CD8-positive, alpha-beta memory T cell (primary cell): ENCODE results near the gene KCMF1. TPM values are rescaled to one million over a fixed set of nuclear protein-coding genes. Genes with fewer than 3 reads are reported as not detected.

Experiments used
- CTCF ChIA-PET: fragments of 350-600 bp; sonication (Branson Sonifier 250); formaldehyde crosslinking; loops from one replicate; lab custom pipeline; 2021; ENCODE audit warnings: antibody characterized with exemption; lab: Charles Lee
- POLR2A ChIA-PET: fragments of 350-600 bp; sonication (Branson Sonifier 250); formaldehyde crosslinking; loops from one replicate; lab custom pipeline; 2021; ENCODE audit warnings: antibody characterized with exemption; lab: Charles Lee
- DNase-seq, 5 donors: peaks; one replicate each; pipeline versions ENCODE4 v3.0.0 to v3.0.0-alpha.2; 2020 to 2022; ENCODE audit warnings: mixed read lengths in 1 of 5
- H3K27ac ChIP-seq: one replicate; pipeline ENCODE4 v1.7.0; 2013; ENCODE audit warnings: low read depth, mild to moderate bottlenecking, low read length, moderate library complexity
- H3K27me3 ChIP-seq: 2 replicates; pipeline ENCODE4 v1.7.0; 2013; ENCODE audit warnings: low read length, mild to moderate bottlenecking; ENCODE audit not compliant: insufficient read depth, poor library complexity, severe bottlenecking
- H3K36me3 ChIP-seq: 2 replicates; pipeline ENCODE4 v1.7.0; 2013; ENCODE audit warnings: mild to moderate bottlenecking, low read length, moderate library complexity; ENCODE audit not compliant: insufficient read depth
- H3K4me1 ChIP-seq: 2 replicates; pipeline ENCODE4 v1.7.0; 2013; ENCODE audit warnings: mild to moderate bottlenecking, low read length, moderate library complexity; ENCODE audit not compliant: insufficient read depth
- H3K4me3 ChIP-seq: 2 replicates; pipeline ENCODE4 v1.7.0; 2013; ENCODE audit warnings: mild to moderate bottlenecking, low read length
- H3K9me3 ChIP-seq: 2 replicates; pipeline ENCODE4 v1.7.0; 2013; ENCODE audit warnings: mild to moderate bottlenecking, low read length
- H3K27ac Mint-ChIP-seq, 8 donors: one replicate each; pipeline ENCODE4 v1.8.0; 2020 to 2021; ENCODE audit warnings: mixed read lengths in 8 of 8, mild to moderate bottlenecking in 6 of 8, inconsistent platforms in 3 of 8, moderate library complexity in 3 of 8
- H3K27me3 Mint-ChIP-seq, 2 donors: one replicate each; pipeline ENCODE4 v1.8.0; 2020 to 2021; ENCODE audit warnings: mixed read lengths in 2 of 2, mild to moderate bottlenecking in 1 of 2, moderate library complexity in 1 of 2
- H3K36me3 Mint-ChIP-seq, 3 donors: one replicate each; pipeline ENCODE4 v1.8.0; 2020 to 2021; ENCODE audit warnings: mixed read lengths in 3 of 3, inconsistent platforms in 1 of 3, mild to moderate bottlenecking in 1 of 3
- H3K4me1 Mint-ChIP-seq, 3 donors: one replicate each; pipeline ENCODE4 v1.8.0; 2020 to 2021; ENCODE audit warnings: mixed read lengths in 3 of 3, inconsistent platforms in 1 of 3, mild to moderate bottlenecking in 1 of 3
- H3K4me3 Mint-ChIP-seq, 7 donors: one replicate each; pipeline ENCODE4 v1.8.0; 2020 to 2021; ENCODE audit warnings: mixed read lengths in 7 of 7, mild to moderate bottlenecking in 6 of 7, moderate library complexity in 4 of 7, inconsistent platforms in 2 of 7
- H3K9me3 Mint-ChIP-seq, 5 donors: one replicate each; pipeline ENCODE4 v1.8.0; 2020 to 2022; ENCODE audit warnings: mixed read lengths in 5 of 5, mild to moderate bottlenecking in 3 of 5, moderate library complexity in 2 of 5, inconsistent platforms in 1 of 5
- polyA plus RNA-seq: library from polyadenylated mRNA; unstranded; fragments of 300-500 nt; fragmentation: Illumina TruSeq; gene quantifications from one replicate; pipeline ENCODE4 v1.2.3, GENCODE V29; 2021
- total RNA-seq, 2 experiments: library from RNA; stranded (reverse); gene quantifications; one replicate each; pipeline ENCODE4 v1.2.3, GENCODE V29; 2021

Gene KCMF1
- total and polyA plus RNA-seq, 3 experiments from 2014 or later: 30.7 to 105 (median 98.1) TPM

DNA sequence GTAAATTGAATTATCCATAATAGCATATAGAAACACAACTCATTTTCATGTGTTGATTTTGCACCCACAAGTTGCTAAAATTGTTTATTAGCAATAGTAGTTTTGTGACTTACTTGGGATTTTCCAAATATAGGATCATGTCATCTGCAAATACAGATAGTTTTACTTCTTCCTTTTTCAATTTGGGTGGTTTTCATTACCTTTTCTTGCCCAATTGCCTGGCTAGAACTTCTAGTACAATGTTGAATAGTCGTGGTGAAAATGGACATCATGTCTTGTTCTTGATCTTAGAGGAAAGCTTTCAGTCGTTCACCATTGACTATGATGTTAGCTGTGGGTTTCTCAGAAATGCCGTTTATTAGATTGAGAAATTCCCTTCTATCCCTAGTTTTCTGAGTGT lies 102.1 kb downstream of the KCMF1 start:
- Histone ChIP-seq H3K27me3 (peaks cover 11% of the 10 kb centered on the region), H3K36me3 (no peaks in the 10 kb centered on the region), H3K27ac (no peak overlapping the region), H3K4me1 (no peaks in the 10 kb centered on the region), H3K9me3 (no peaks in the 10 kb centered on the region), H3K4me3 (no peak overlapping the region)
- no peak for DNase-seq
- Mint-ChIP-seq H3K27me3 (peaks cover 11 to 45% of the 10 kb centered on the region in 2 donors), H3K4me3 (no peak overlapping the region), H3K9me3 (no peaks in the 10 kb centered on the region), H3K4me1 (no peaks in the 10 kb centered on the region), H3K27ac (no peak overlapping the region), H3K36me3 (no peaks in the 10 kb centered on the region)
- ChIA-PET CTCF (no interaction called here), POLR2A (no interaction called here)

GRCh38 chr2:85076618-85077274 lies 105.8 kb downstream of the KCMF1 start:
- POLR2A ChIA-PET: no interaction called here

DNA sequence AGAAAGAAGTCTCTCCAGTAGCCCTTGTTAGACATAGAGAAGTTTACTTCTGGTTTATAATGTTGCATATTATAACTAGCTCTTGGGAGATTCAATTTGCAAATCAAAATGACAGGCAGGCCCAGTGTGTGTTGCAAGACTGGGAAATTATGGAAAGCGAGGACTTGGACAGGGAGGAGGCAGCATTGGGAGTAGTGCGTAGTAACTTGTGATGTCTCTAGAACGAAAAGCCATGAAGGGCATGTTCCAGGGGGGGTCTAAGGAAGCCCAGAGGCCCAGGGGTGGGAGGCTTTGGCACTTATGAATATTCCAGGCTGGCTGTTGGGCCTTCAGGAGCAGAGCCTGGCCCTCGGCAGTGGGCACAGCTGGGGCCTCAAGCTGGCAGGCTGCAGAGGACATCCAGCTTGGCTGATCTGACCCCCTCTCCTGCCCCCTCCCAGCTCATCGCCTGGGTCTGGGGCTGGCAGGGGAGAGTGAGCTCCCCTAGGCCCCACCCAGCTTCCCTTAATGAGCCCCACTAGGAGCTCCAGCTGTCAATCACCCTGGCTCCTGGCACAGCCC lies 107.0 kb downstream of the KCMF1 start:
- ChIA-PET POLR2A (no interaction called here), CTCF (no interaction called here)
- H3K4me1 Mint-ChIP-seq: no peaks in the 10 kb centered on the region
- Histone ChIP-seq H3K4me1 (no peaks in the 10 kb centered on the region), H3K9me3 (no peaks in the 10 kb centered on the region), H3K27me3 (peaks cover 11% of the 10 kb centered on the region), H3K4me3 (no peak overlapping the region), H3K27ac (no peak overlapping the region), H3K36me3 (no peaks in the 10 kb centered on the region)
- H3K36me3 Mint-ChIP-seq: peaks cover 0 to 6% (median 0%) of the 10 kb centered on the region in 3 donors
- H3K27ac Mint-ChIP-seq: no peak overlapping the region
- H3K4me3 Mint-ChIP-seq: no peak overlapping the region
- H3K9me3 Mint-ChIP-seq: peaks cover 7 to 16% (median 12%) of the 10 kb centered on the region in 5 donors
- DNase-seq: no peak
- peaks cover 22 to 52% of the 10 kb centered on the region in 2 donors for H3K27me3 Mint-ChIP-seq

More at GRCh38 chr2:85076618-85077274, 105.8 kb downstream of the KCMF1 start:
- H3K27me3 Mint-ChIP-seq: peaks cover 16 to 47% of the 10 kb centered on the region in 2 donors
- peaks cover 0 to 7% (median 4%) of the 10 kb centered on the region in 5 donors for H3K9me3 Mint-ChIP-seq
- Histone ChIP-seq H3K27me3 (peaks cover 11% of the 10 kb centered on the region), H3K4me1 (no peaks in the 10 kb centered on the region), H3K4me3 (no peak overlapping the region), H3K36me3 (no peaks in the 10 kb centered on the region), H3K9me3 (no peaks in the 10 kb centered on the region), H3K27ac (no peak overlapping the region)
- H3K4me1 Mint-ChIP-seq: no peaks in the 10 kb centered on the region
- H3K36me3 Mint-ChIP-seq: peaks cover 0 to 6% (median 0%) of the 10 kb centered on the region in 3 donors
- no peak overlapping the region for H3K27ac Mint-ChIP-seq
- CTCF ChIA-PET: interaction anchor here (0.8 kb wide), 1 partner anchor 10 kb away, joined by 3 read pairs; no protein-coding TSS in a partner anchor
- H3K4me3 Mint-ChIP-seq: no peak overlapping the region
- no peak for DNase-seq

- no peak overlapping the region for H3K4me3 ChIP-seq
- peaks cover 0 to 6% (median 0%) of the 10 kb centered on the region in 3 donors for H3K36me3 Mint-ChIP-seq
- H3K27me3 ChIP-seq: peaks cover 9% of the 10 kb centered on the region
- CTCF ChIA-PET: no interaction called here
- H3K4me3 Mint-ChIP-seq: no peak overlapping the region
- no peaks in the 10 kb centered on the region for H3K9me3 ChIP-seq
- H3K27me3 Mint-ChIP-seq: peaks cover 20 to 53% of the 10 kb centered on the region in 2 donors
- POLR2A ChIA-PET: no interaction called here
- no peak for DNase-seq
- no peaks in the 10 kb centered on the region for H3K4me1 ChIP-seq
- H3K36me3 ChIP-seq: no peaks in the 10 kb centered on the region
- H3K27ac Mint-ChIP-seq: no peak overlapping the region
- H3K9me3 Mint-ChIP-seq: peaks cover 7 to 18% (median 13%) of the 10 kb centered on the region in 5 donors
- H3K4me1 Mint-ChIP-seq: no peaks in the 10 kb centered on the region
- H3K27ac ChIP-seq: no peak overlapping the region
Observed at GRCh38 chr2:85078536-85078935, 107.6 kb downstream of the KCMF1 start.

- H3K4me3 ChIP-seq: no peak overlapping the region
- no peaks in the 10 kb centered on the region for H3K4me1 Mint-ChIP-seq
- no peaks in the 10 kb centered on the region for H3K9me3 ChIP-seq
- ChIA-PET POLR2A (no interaction called here), CTCF (no interaction called here)
- peaks cover 0 to 6% (median 0%) of the 10 kb centered on the region in 3 donors for H3K36me3 Mint-ChIP-seq
- H3K27me3 Mint-ChIP-seq: peaks cover 14 to 34% of the 10 kb centered on the region in 2 donors
- H3K9me3 Mint-ChIP-seq: peaks cover 7 to 18% (median 13%) of the 10 kb centered on the region in 5 donors
- H3K27me3 ChIP-seq: no peaks in the 10 kb centered on the region
- no peak for DNase-seq
- no peak overlapping the region for H3K27ac ChIP-seq
- H3K36me3 ChIP-seq: no peaks in the 10 kb centered on the region
- H3K4me3 Mint-ChIP-seq: no peak overlapping the region
- H3K27ac Mint-ChIP-seq: no peak overlapping the region
- H3K4me1 ChIP-seq: no peaks in the 10 kb centered on the region
Observed at GRCh38 chr2:85083092-85083491, 112.1 kb downstream of the KCMF1 start.

- Mint-ChIP-seq H3K36me3 (peaks cover 0 to 6% (median 0%) of the 10 kb centered on the region in 3 donors), H3K27me3 (peaks cover 18 to 45% of the 10 kb centered on the region in 2 donors), H3K9me3 (peaks cover 7 to 18% (median 13%) of the 10 kb centered on the region in 5 donors), H3K4me1 (no peaks in the 10 kb centered on the region), H3K27ac (no peak overlapping the region), H3K4me3 (no peak overlapping the region)
- DNase-seq: no peak
- H3K27ac ChIP-seq: no peak overlapping the region
- ChIA-PET CTCF (interaction anchor here (1.0 kb wide), 1 partner anchor 30 kb away, joined by 4 read pairs; no protein-coding TSS in a partner anchor), POLR2A (no interaction called here)
- H3K36me3 ChIP-seq: no peaks in the 10 kb centered on the region
- no peak overlapping the region for H3K4me3 ChIP-seq
- no peaks in the 10 kb centered on the region for H3K4me1 ChIP-seq
- no peaks in the 10 kb centered on the region for H3K27me3 ChIP-seq
- H3K9me3 ChIP-seq: no peaks in the 10 kb centered on the region
Observed at GRCh38 chr2:85085563-85085962, 114.6 kb downstream of the KCMF1 start.

- Histone ChIP-seq H3K4me3 (no peak overlapping the region), H3K9me3 (no peaks in the 10 kb centered on the region), H3K27me3 (no peaks in the 10 kb centered on the region), H3K36me3 (no peaks in the 10 kb centered on the region), H3K27ac (no peak overlapping the region), H3K4me1 (no peaks in the 10 kb centered on the region)
- POLR2A ChIA-PET: no interaction called here
- peaks cover 8 to 44% of the 10 kb centered on the region in 2 donors for H3K27me3 Mint-ChIP-seq
- H3K4me1 Mint-ChIP-seq: no peaks in the 10 kb centered on the region
- no peak overlapping the region for H3K4me3 Mint-ChIP-seq
- H3K27ac Mint-ChIP-seq: no peak overlapping the region
- CTCF ChIA-PET: no interaction called here
- DNase-seq: no peak
- no peaks in the 10 kb centered on the region for H3K36me3 Mint-ChIP-seq
- H3K9me3 Mint-ChIP-seq: peaks cover 2 to 6% (median 4%) of the 10 kb centered on the region in 5 donors
Observed at GRCh38 chr2:85087541-85087940, 116.6 kb downstream of the KCMF1 start.

DNA sequence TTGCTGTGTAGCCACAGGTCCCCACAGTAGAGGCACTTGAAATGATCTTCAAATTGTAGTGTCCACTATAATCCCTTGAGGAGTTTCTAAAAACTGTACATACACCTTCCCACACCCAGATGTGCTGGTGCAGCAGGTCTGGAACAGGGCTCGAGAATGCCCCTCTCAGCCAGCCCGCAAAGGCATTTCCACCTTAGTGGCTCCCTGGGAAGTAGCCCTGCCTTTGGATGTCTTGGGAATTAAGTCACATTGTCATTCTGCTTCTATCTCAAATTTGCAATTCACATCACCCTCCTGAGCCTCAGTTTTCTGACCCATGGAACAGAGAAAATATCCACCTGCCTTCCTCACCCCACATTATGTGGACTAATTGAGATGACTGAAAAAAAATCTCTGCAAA lies 118.0 kb downstream of the KCMF1 start:
- no peak overlapping the region for H3K27ac ChIP-seq
- Mint-ChIP-seq H3K27ac (no peak overlapping the region), H3K4me1 (no peaks in the 10 kb centered on the region), H3K4me3 (no peak overlapping the region), H3K36me3 (no peaks in the 10 kb centered on the region), H3K9me3 (no peaks in the 10 kb centered on the region), H3K27me3 (peaks cover 5 to 31% of the 10 kb centered on the region in 2 donors)
- no peak overlapping the region for H3K4me3 ChIP-seq
- H3K36me3 ChIP-seq: no peaks in the 10 kb centered on the region
- no peaks in the 10 kb centered on the region for H3K9me3 ChIP-seq
- ChIA-PET CTCF (no interaction called here), POLR2A (no interaction called here)
- no peak for DNase-seq
- H3K27me3 ChIP-seq: no peaks in the 10 kb centered on the region
- H3K4me1 ChIP-seq: no peaks in the 10 kb centered on the region
